Ovary (tissue), 3 donors: ENCODE measurements around the gene TAX1BP3.

Experiments
- CTCF ChIP-seq, 3 donors: fragments of 450-650 bp in 2 of 3; fragments of 200-600 bp in 1 of 3; IDR thresholded peaks; one replicate each; pipeline versions ENCODE4 v1.5.1 to v1.8.0; 2016 to 2022; ENCODE audit warnings: antibody characterized with exemption in 3 of 3, mild to moderate bottlenecking in 1 of 3
- EP300 ChIP-seq: sonication (generic); formaldehyde crosslinking; IDR thresholded peaks from one replicate; pipeline ENCODE4 v1.6.1; 2017; ENCODE audit warnings: antibody characterized with exemption
- donor health status: DM: no; HTN: no; CAD: no.

- TF ChIP-seq CTCF (IDR thresholded peaks at IDR 0.05) (no peak), EP300 (no peak)
Observed at GRCh38 chr17:3689262-3690093, 21.1 kb upstream of the TAX1BP3 start.
